Stimulated activated naive CD8-positive, alpha-beta T cell treated with anti-CD3 and anti-CD28 coated beads, Interleukin-15, Interleukin-2, amounts not matched to agents 100 ng/mL and 50 ng/mL, for 24 hours (primary cell): ENCODE results near the gene FOXJ1.
A peak's percentile ranks its signal among the peaks of the same experiment; 100 is the strongest.

Experiments
- H3K27ac Mint-ChIP-seq: one replicate; pipeline ENCODE4 v1.8.0; 2021; ENCODE audit warnings: mild to moderate bottlenecking, mixed read lengths
- H3K27me3 Mint-ChIP-seq: one replicate; pipeline ENCODE4 v1.8.0; 2021; ENCODE audit warnings: mixed read lengths
- H3K36me3 Mint-ChIP-seq: one replicate; pipeline ENCODE4 v1.8.0; 2021; ENCODE audit warnings: low read depth, mixed read lengths
- H3K4me1 Mint-ChIP-seq: one replicate; pipeline ENCODE4 v1.8.0; 2021; ENCODE audit warnings: low read depth, mixed read lengths
- H3K4me3 Mint-ChIP-seq: one replicate; pipeline ENCODE4 v1.8.0; 2021; ENCODE audit warnings: mild to moderate bottlenecking, mixed read lengths
- H3K9me3 Mint-ChIP-seq: one replicate; pipeline ENCODE4 v1.8.0; 2021; ENCODE audit warnings: mixed read lengths

The FOXJ1 gene

DNA sequence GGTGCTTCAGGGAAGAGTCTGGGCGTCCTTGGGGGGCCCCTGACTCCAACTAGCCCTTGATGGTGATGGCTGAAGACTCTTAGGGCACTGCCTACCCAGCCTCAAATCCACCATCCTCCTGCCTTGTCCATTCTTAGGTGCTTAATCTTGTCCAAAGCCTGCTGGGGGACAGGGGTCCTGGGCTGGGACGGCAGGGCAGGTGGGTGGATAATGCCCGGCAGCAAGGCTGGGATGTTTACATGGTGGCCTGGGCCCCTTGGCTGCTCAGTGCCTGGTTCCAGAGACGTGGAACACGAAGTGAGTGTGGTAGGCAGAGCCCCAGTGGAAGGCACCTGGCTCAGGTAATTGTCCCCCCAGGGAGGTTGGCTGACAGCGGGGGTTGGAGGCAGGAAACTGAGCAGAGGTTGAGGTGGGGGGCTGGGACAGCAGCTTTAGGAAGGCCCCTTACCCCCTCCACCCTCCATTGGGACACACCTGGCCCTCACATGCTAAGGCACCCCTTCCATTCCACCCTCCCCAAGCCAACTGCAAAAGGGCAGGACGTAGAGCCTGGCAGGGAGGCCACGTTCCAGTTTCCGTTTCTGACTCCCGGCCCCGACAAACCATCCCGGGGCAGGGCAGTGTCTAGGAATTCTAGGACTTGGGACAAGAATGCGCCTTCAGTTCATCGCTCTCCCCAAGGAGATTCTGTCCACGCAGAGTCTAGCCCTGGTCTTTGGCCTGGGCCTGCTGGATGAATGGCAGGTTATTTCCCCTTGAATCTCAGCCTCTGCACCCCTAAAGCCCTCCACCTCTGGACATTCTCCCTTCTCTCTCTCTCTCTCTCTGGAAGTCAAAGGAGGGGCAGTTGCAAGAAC lies 1.9 kb downstream of the FOXJ1 start:
- peaks cover 50% of the 10 kb centered on the region for H3K4me1 Mint-ChIP-seq
- H3K9me3 Mint-ChIP-seq, result no peaks in the 10 kb centered on the region
- H3K27ac Mint-ChIP-seq, result no peak overlapping the region
- H3K4me3 Mint-ChIP-seq, result peak overlapping the region; percentile 66
- no peaks in the 10 kb centered on the region for H3K36me3 Mint-ChIP-seq
- H3K27me3 Mint-ChIP-seq, result peaks cover 3% of the 10 kb centered on the region

DNA sequence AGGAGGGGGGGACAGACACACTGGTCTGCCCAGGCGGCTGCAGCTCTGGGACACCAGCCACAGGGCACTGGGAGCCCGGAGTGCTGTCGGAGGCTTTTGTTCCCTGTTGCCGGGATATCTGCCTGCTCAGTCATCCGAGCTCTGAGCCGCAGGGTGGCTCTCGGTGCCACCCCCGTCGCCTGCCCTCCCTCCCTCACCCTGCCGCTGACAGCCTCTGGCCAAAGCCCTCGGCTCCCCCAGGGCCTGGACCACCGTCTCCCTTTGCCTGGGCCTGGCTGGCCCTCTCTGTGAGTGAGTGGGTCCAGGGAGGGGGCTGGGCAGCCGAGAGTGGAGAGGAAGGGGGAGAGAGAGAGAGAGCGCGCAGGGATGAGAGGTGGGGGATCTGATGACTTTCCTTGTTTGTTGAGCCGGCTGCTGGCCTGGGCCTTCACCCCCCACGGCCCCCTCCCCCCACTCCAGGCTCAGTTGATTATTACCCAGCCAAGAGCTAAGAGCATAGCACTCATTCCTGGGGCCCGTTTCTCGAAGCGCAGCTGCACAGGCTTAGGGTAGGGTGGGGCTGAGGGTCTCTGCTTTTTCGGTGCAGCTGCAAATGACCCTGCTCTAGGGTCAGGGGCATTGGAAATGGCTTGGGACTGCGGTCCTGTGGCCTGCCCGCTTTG lies 2.7 kb downstream of the FOXJ1 start:
- peaks cover 49% of the 10 kb centered on the region for H3K4me1 Mint-ChIP-seq
- H3K27me3 Mint-ChIP-seq, result peaks cover 3% of the 10 kb centered on the region
- no peaks in the 10 kb centered on the region for H3K36me3 Mint-ChIP-seq
- H3K9me3 Mint-ChIP-seq, result no peaks in the 10 kb centered on the region
- H3K4me3 Mint-ChIP-seq, result no peak overlapping the region
- H3K27ac Mint-ChIP-seq, result no peak overlapping the region

DNA sequence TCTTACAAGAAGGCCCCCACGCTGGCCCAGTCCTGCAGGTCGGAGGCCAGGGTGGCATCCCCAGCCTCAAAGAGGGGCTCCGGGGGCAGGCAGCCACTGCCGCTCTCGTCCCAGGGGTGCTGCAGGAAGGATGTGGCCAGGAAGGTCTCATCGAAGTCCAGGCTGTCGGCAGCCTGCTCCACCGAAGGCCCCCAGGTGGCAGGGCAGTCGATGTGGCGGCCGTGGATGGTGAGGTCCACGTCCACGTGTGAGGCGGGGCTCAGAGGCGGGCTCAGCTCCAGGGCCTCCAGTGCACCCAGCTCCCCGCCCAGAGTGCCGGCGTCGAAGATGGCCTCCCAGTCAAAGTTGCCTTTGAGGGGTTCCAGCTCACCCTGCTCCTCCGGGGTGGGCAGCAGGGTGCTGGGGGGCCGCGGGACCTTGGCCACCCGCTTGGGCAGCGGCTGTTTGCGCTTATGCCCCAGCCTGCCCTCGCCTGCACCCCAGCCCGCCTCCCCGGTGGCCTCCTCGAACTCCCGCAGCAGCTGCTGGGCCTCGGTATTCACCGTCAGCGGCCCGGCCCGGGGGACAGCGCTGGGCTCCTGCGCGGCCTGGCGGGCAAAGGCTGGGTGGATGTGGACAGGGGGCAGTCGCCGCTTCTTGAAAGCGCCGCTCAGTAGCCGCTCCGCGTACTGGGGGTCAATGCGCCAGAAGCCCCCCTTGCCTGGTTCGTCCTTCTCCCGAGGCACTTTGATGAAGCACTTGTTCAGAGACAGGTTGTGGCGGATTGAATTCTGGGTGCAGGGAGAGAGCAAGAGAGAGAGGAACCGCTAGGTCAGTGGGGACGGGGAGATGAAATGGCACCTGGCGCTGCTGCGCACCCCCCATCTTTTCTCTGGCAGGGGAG lies 3.5 kb downstream of the FOXJ1 start:
- Mint-ChIP-seq H3K4me3 (no peak overlapping the region), H3K4me1 (peaks cover 43% of the 10 kb centered on the region), H3K9me3 (no peaks in the 10 kb centered on the region), H3K36me3 (no peaks in the 10 kb centered on the region), H3K27ac (no peak overlapping the region), H3K27me3 (peaks cover 3% of the 10 kb centered on the region)

DNA sequence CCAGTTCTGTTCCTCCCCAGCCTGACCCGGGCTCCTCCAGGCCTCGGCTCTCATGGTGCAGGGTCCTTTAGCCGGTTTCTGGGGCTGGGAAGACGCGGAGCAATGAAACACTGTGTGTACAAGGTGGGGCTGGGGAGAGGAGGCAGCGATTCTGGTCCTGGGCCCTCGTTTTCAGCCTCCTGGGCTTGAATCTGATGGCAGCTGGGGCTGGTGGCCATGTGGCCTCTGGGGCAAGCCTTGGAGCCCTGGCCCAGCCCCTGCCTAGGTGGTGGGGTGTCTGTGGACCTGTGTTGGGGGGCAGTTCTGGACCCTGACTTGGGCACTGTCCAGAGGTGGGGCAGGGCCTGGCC lies 4.1 kb downstream of the FOXJ1 start:
- H3K36me3 Mint-ChIP-seq, result no peaks in the 10 kb centered on the region
- no peaks in the 10 kb centered on the region for H3K9me3 Mint-ChIP-seq

DNA sequence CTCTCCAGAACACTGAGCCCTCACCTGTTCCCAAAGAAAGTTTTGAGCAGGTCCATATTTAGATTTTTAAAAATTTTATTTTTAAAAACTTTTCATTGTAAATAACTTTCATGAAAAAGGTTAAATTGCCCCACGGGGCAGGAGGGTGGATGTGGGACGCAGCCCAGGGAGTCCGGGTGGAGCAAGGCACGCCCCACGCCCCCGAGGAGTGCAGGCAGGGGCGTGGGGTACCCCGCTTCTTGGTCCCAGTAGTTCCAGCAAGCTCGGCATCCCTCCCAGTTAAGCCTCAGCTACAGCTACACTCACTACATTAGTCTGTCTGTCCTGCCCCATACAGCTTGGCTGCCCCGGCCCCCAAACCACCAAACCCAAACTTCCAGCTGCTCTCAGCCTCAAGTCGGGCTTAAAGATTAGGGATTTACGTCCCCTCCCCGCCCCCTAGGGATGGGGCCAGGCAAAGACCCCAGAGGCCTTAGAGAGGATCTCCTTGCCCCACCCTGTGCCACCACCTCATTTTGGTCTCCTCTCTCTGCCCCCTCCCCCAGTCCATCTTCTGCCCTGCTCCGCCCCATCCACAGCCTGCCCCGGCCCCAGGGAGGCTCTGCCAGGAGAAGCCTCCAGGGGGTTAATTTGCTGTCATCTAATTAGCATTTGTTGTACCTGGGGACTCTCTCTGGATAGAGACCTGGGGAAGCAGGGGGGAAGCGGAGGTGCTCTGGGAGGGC lies 4.6 kb downstream of the FOXJ1 start:
- peaks cover 3% of the 10 kb centered on the region for H3K27me3 Mint-ChIP-seq
- no peak overlapping the region for H3K27ac Mint-ChIP-seq
- peaks cover 31% of the 10 kb centered on the region for H3K4me1 Mint-ChIP-seq
- H3K9me3 Mint-ChIP-seq, result no peaks in the 10 kb centered on the region
- H3K4me3 Mint-ChIP-seq, result no peak overlapping the region
- no peaks in the 10 kb centered on the region for H3K36me3 Mint-ChIP-seq

More for the DNA sequence above, 4.1 kb downstream of the FOXJ1 start:
- no peak overlapping the region for H3K27ac Mint-ChIP-seq
- H3K4me3 Mint-ChIP-seq, result no peak overlapping the region
- peaks cover 37% of the 10 kb centered on the region for H3K4me1 Mint-ChIP-seq
- H3K27me3 Mint-ChIP-seq, result peaks cover 3% of the 10 kb centered on the region

DNA sequence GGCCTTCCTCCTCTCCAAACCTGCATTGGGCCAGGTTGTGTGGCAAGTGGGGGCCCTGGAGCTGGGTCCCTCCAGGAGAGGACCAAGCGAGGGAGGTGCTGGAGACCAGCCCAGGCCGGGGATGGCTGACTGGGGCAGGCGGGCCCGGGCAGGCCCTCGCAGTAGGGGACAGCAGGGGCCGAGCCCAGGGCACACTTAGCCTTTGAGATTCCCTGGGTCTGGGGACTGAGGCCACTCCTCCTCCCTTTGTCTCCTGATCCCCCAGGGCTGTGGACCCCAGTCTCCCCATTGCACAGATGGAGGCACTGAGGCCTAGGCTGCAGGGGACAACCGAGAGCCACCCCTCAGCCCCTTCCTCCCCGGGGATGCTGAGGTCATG lies 5.2 kb downstream of the FOXJ1 start:
- H3K27me3 Mint-ChIP-seq, result peaks cover 3% of the 10 kb centered on the region
- no peaks in the 10 kb centered on the region for H3K36me3 Mint-ChIP-seq
- H3K4me3 Mint-ChIP-seq, result no peak overlapping the region
- no peak overlapping the region for H3K27ac Mint-ChIP-seq
- no peaks in the 10 kb centered on the region for H3K9me3 Mint-ChIP-seq
- peaks cover 27% of the 10 kb centered on the region for H3K4me1 Mint-ChIP-seq

DNA sequence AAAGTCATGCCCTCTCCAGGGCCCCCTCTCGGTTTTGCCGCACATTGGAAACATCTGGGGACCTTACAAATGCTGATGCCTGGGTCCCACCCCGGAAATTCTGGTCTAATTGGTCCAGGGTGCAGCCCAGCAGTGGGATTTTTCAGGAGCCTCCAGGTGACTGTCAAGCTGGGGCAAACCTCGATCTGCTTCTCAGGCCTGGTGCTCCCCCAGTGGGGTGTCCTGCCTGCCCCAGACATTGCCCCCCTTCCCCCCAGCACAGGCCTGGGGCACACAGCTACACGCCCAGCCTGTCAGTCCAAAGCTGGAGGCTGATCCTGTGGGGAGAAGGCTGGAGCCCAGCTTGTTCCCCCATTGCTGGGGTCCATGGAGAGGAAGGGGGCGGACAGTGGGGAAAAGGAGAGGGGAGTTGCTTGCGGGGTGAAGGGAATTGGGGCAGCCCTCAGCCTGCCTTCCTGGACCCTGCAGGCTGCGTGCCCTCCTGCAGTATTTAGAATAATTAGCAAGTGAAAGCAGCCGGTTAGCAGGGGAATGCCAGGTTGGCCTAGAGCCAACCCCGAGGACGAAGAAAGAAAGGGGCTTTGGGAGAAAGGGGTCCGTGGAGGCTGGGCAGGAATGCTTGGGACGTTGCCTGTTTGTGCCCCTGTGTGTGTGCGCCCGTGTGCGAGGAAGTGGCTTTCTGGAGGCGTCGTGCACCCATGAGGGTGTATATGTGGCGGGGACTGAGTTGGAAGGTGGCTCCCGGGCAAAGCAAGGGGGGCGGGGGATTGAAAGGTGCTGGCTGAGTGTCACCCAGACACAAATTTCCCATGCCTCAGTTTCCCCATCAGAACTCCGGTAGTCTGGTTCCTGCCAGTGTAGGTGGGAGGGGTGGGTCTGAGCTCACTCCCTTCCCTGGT lies 5.9 kb downstream of the FOXJ1 start:
- Mint-ChIP-seq H3K36me3 (no peaks in the 10 kb centered on the region), H3K4me3 (no peak overlapping the region), H3K27ac (peak overlapping the region; percentile 27), H3K27me3 (peaks cover 3% of the 10 kb centered on the region), H3K9me3 (no peaks in the 10 kb centered on the region), H3K4me1 (peaks cover 23% of the 10 kb centered on the region)

DNA sequence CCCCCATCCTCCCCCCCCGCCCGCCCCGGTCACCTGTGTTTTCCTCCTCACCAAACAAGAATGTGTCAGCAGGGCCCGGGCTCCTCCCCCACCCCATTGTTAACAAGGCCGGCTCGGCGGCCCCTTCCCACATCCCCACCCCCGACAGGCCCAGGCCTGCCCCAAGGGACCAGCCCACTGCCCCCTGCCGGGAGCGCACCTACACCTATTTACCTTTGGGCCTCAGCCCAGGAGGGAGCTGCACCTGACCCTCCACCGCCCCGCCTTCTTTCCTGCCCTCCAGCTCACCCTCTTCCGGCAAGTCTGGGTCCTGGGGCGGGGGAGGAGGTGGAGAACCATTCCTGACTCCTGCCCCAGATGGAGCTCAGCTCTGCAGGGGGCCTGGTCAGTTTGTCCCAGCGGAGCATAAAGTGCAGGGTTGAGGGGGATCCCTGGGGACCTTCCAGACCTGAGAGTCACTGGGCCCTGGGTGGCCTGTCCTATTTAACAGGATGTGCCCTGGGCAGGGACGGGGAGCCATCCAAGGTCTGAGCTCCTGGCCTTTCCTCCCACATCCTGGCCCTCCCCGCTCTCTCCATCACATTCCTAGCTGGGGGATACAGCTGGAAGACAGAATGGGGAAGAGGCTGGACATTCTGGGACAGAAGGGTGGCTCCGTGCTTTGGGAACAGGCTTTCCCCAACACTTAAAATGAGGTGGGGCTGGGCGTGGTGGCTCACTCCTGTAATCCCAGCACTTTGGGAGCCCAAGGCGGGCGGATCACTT lies 8.3 kb downstream of the FOXJ1 start:
- H3K27me3 Mint-ChIP-seq, result no peaks in the 10 kb centered on the region
- no peaks in the 10 kb centered on the region for H3K9me3 Mint-ChIP-seq
- no peak overlapping the region for H3K27ac Mint-ChIP-seq
- no peak overlapping the region for H3K4me3 Mint-ChIP-seq
- H3K36me3 Mint-ChIP-seq, result no peaks in the 10 kb centered on the region
- peaks cover 23% of the 10 kb centered on the region for H3K4me1 Mint-ChIP-seq

DNA sequence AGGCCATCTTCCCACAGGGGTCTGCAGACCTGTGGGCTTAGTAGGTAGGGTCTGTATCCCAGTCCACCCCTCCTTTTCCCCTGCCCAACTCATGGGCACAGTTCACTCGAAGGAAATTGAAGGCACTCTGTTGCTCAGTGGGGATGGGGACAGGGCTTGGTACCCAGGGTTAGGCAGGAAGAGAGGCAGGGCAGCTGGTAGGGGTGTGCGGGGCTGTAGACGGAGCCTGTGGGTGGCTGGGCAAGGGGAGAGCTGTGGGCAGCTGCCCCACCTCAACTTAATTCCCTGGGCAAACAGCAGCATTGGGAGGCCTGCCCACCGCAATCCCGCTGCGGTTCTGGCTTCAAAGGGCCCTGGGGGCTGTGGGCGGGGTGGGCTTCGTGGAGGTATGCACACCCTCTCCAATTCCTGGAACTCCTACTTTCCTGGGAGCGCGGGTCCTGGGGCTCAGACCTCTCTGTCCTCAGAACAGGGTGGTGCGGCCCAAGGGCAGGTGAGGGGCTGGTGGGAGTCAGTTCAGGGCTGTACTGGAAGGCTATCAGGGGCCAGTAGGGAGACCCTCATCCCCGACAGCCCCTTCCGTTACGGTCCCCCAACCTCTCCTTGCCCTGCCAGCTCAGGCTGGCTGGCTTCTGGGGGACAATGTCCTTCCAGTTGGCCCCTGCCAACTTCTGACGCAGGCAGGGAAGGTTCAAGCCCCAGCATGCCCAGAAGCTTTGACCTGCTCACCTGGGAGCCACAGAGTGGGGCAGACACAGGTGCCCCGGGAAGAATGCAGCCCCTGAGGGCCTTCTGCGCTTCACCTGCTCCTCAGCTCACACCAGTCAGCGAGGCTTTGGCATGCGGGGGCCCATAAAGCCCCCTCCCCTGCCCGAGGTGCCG lies 9.1 kb downstream of the FOXJ1 start:
- no peak overlapping the region for H3K4me3 Mint-ChIP-seq
- H3K27ac Mint-ChIP-seq, result no peak overlapping the region
- H3K27me3 Mint-ChIP-seq, result no peaks in the 10 kb centered on the region
- peaks cover 28% of the 10 kb centered on the region for H3K4me1 Mint-ChIP-seq
- no peaks in the 10 kb centered on the region for H3K9me3 Mint-ChIP-seq
- no peaks in the 10 kb centered on the region for H3K36me3 Mint-ChIP-seq

DNA sequence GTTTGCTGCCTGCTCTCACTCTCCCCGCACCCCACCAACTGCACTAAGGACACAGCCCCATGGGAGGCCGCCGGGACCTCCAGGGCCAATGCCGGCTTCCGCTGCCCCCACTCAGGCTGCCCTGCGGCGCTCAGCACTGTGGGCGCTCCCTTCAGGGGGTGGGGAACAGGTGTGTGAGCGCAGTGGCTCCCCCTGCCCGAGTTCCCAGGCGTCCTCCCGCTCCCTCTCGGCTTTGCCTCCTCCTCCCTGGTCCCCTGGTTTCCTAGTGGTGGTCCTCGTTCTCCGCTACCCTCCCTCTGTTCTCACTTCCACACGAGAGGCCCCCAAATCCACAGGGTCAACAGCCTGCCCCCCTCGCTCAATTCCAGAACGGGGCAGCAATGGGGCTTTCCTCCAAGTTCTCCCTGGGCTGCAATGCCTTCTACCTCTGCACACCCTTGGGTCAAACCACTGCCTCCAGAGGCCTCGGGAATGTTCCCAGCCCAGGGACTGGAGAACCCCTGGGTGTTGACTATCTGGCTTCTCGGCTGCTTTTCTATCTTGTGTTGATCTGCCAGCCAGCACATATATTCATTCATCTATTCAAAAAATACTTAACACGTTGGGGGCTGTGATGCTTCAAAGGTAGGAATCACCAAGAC lies 9.9 kb downstream of the FOXJ1 start:
- H3K27me3 Mint-ChIP-seq, result no peaks in the 10 kb centered on the region
- H3K27ac Mint-ChIP-seq, result no peak overlapping the region
- no peak overlapping the region for H3K4me3 Mint-ChIP-seq
- no peaks in the 10 kb centered on the region for H3K9me3 Mint-ChIP-seq
- H3K4me1 Mint-ChIP-seq, result peaks cover 34% of the 10 kb centered on the region
- H3K36me3 Mint-ChIP-seq, result no peaks in the 10 kb centered on the region

DNA sequence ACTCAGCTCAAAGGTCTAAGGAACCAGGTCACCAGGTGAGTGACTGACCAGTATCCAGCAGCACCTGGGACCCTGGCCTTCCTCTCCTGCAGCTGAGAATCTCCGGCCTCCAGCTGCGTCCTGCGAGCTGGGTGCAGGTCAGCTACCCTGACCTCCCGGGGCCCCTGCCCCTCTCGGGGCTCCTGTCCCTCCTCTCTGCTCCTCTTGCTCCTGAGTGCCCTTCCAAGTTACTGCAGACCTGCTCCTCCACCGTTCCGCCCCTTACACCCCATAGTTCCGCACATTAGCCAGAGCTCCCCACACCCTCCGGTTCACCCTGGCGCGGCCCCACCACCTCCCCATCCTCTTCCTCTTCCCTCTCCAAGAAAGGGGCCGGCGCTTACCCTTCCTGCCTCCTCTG lies 10.6 kb downstream of the FOXJ1 start:
- Mint-ChIP-seq H3K4me1 (peaks cover 29% of the 10 kb centered on the region), H3K4me3 (no peak overlapping the region), H3K36me3 (no peaks in the 10 kb centered on the region), H3K9me3 (no peaks in the 10 kb centered on the region), H3K27ac (no peak overlapping the region), H3K27me3 (no peaks in the 10 kb centered on the region)

DNA sequence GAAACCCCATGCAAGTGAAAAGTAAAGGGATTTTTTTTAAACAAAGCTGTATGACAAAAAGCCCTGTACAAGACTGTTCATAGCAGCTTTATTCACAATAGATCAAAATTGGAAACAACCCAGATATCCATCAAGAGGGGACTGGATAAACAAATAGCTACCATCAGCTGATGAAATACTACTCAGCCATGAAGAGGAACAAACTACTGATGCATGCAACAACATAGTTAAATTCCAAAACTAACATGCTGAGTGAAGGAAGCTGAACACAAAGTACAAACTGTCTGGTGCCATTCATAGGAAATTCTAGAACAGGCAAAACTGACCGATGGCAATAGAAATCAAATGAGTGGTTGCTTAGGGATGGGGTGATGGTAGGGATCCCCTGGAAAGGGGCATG lies 15.1 kb downstream of the FOXJ1 start:
- Mint-ChIP-seq H3K9me3 (no peaks in the 10 kb centered on the region), H3K27ac (no peak overlapping the region), H3K4me1 (peaks cover 20% of the 10 kb centered on the region), H3K36me3 (no peaks in the 10 kb centered on the region), H3K4me3 (no peak overlapping the region), H3K27me3 (no peaks in the 10 kb centered on the region)
